IMR-90 (cell line): ENCODE results near the gene PCK2. TPM values are rescaled to one million over a fixed set of nuclear protein-coding genes. Genes with fewer than 3 reads are reported as not detected.

Experiments used
- ATAC-seq: fragments of 200-7000 bp; cut with Tn5 transposase; 2 replicates; pipeline ENCODE4 v1.9.1; 2020; ENCODE audit warnings: low read depth, mild to moderate bottlenecking, moderate library complexity
- BruUV-seq: library from RNA; stranded (reverse); fragments of 400-500 nt; replicated peaks from 2 replicates; lab custom pipeline; 2021; lab: Mats Ljungman, UMichigan
- CTCF ChIA-PET: fragments of 300-600 bp; formaldehyde crosslinking; extraction: SDS; loops from one replicate; lab custom pipeline; 2021; ENCODE audit warnings: antibody characterized with exemption; lab: Yijun Ruan, JAX
- POLR2A ChIA-PET: fragments of 300-600 bp; sonication (Branson Sonifier 250); formaldehyde crosslinking; loops from one replicate; lab custom pipeline; 2022; ENCODE audit warnings: antibody characterized with exemption; ENCODE audit not compliant: unreplicated experiment; lab: Charles Lee
- DNase-seq: peaks from one replicate; pipeline ENCODE4 v3.0.0; 2013
- H2AFZ ChIP-seq: replicated peaks from 2 replicates; pipeline ENCODE3; 2013; ENCODE audit warnings: low read length, mild to moderate bottlenecking; ENCODE audit not compliant: poor library complexity
- H2AK5ac ChIP-seq: 2 replicates; pipeline ENCODE4 v1.6.1; 2013; ENCODE audit warnings: low read depth, low read length, inconsistent platforms
- H2AK9ac ChIP-seq: replicated peaks from 2 replicates; pipeline ENCODE3; 2013; ENCODE audit warnings: mild to moderate bottlenecking, low read depth, low read length, moderate library complexity; ENCODE audit not compliant: poor library complexity
- H2BK120ac ChIP-seq: 2 replicates; pipeline ENCODE4 v1.6.1; 2013; ENCODE audit warnings: low read depth, low read length, inconsistent platforms
- H2BK15ac ChIP-seq: 3 replicates; pipeline ENCODE4 v1.6.1; 2013; ENCODE audit warnings: low read depth, low read length, inconsistent platforms
- H2BK20ac ChIP-seq: 2 replicates; pipeline ENCODE4 v1.6.1; 2013; ENCODE audit warnings: low read depth, mild to moderate bottlenecking, inconsistent platforms, low read length, moderate library complexity
- H2BK5ac ChIP-seq: 2 replicates; pipeline ENCODE4 v1.6.1; 2013; ENCODE audit warnings: mild to moderate bottlenecking, low read depth, low read length, inconsistent platforms; ENCODE audit not compliant: poor library complexity, severe bottlenecking
- H3K14ac ChIP-seq: replicated peaks from 2 replicates; pipeline ENCODE4 v1.6.1; 2013; ENCODE audit warnings: low read depth, low read length, inconsistent platforms
- H3K18ac ChIP-seq: 2 replicates; pipeline ENCODE4 v1.6.1; 2013; ENCODE audit warnings: low read depth, low read length, control low read depth
- H3K23ac ChIP-seq: 2 replicates; pipeline ENCODE4 v1.6.1; 2013; ENCODE audit warnings: low read depth, low read length, inconsistent platforms
- H3K27ac ChIP-seq: 2 replicates; pipeline ENCODE4 v1.5.1; 2013; ENCODE audit warnings: mild to moderate bottlenecking, control low read depth, low read length; ENCODE audit not compliant: insufficient read depth
- H3K27me3 ChIP-seq: 2 replicates; pipeline ENCODE4 v1.6.1; 2013; ENCODE audit warnings: low read length; ENCODE audit not compliant: control insufficient read depth, insufficient read depth
- H3K36me3 ChIP-seq: 2 replicates; pipeline ENCODE4 v1.6.1; 2013; ENCODE audit warnings: low read length, mixed read lengths; ENCODE audit not compliant: control insufficient read depth, insufficient read depth
- H3K4ac ChIP-seq: 2 replicates; pipeline ENCODE4 v1.6.1; 2013; ENCODE audit warnings: low read depth, low read length, inconsistent platforms
- H3K4me1 ChIP-seq: 2 replicates; pipeline ENCODE4 v1.6.1; 2013; ENCODE audit warnings: low read length, mixed read lengths; ENCODE audit not compliant: control insufficient read depth, insufficient read depth
- H3K4me2 ChIP-seq: 2 replicates; pipeline ENCODE4 v1.6.1; 2013; ENCODE audit warnings: low read depth, mild to moderate bottlenecking, control low read depth, low read length, moderate library complexity
- H3K4me3 ChIP-seq: 2 replicates; pipeline ENCODE4 v1.5.1; 2013; ENCODE audit warnings: low read depth, mild to moderate bottlenecking, control low read depth, low read length, moderate library complexity; ENCODE audit not compliant: insufficient read depth
- H3K56ac ChIP-seq: 2 replicates; pipeline ENCODE4 v1.6.1; 2013; ENCODE audit warnings: low read length, inconsistent platforms; ENCODE audit not compliant: insufficient read depth; ENCODE audit errors: extremely low read depth
- H3K79me1 ChIP-seq, 2 experiments: 2 replicates each; pipeline ENCODE4 v1.6.1; 2013; ENCODE audit warnings: low read length in 2 of 2, inconsistent platforms in 1 of 2, low read depth in 1 of 2
- H3K9ac ChIP-seq: 2 replicates; pipeline ENCODE4 v1.6.1; 2013; ENCODE audit warnings: low read depth, low read length, control low read depth
- H3K9me1 ChIP-seq: 2 replicates; pipeline ENCODE4 v1.6.1; 2013; ENCODE audit warnings: low read length, inconsistent platforms; ENCODE audit not compliant: insufficient read depth
- H3K9me3 ChIP-seq: 2 replicates; pipeline ENCODE4 v1.6.1; 2013; ENCODE audit warnings: low read length; ENCODE audit not compliant: control insufficient read depth, insufficient read depth
- H4K20me1 ChIP-seq: 2 replicates; pipeline ENCODE4 v1.6.1; 2013; ENCODE audit warnings: low read length, inconsistent platforms; ENCODE audit not compliant: insufficient read depth
- H4K5ac ChIP-seq: 2 replicates; pipeline ENCODE4 v1.6.1; 2013; ENCODE audit warnings: mild to moderate bottlenecking, low read depth, low read length, control low read depth
- H4K8ac ChIP-seq, 2 experiments: 2 replicates each; pipeline ENCODE4 v1.6.1; 2013; ENCODE audit warnings: low read depth in 2 of 2, low read length in 2 of 2, control low read depth in 1 of 2, inconsistent platforms in 1 of 2
- H4K91ac ChIP-seq: 2 replicates; pipeline ENCODE4 v1.6.1; 2013; ENCODE audit warnings: low read depth, low read length, inconsistent platforms; ENCODE audit not compliant: insufficient read depth
- CTCF ChIP-seq: conservative IDR thresholded peaks from 2 replicates; pipeline ENCODE4 v1.5.1; 2012; ENCODE audit warnings: mild to moderate bottlenecking, low read depth, low read length, improper control_type of control experiment
- ELK1 ChIP-seq: fragments of 150-350 bp; IDR thresholded peaks from 2 replicates; pipeline ENCODE4 v1.6.1; 2016; ENCODE audit warnings: low read depth, mild to moderate bottlenecking, low read length, moderate library complexity, borderline replicate concordance
- MAZ ChIP-seq: IDR thresholded peaks from 2 replicates; pipeline ENCODE4 v1.6.1; 2012; ENCODE audit warnings: low read depth, mild to moderate bottlenecking, low read length, improper control_type of control experiment, moderate library complexity, borderline replicate concordance
- MXI1 ChIP-seq: IDR thresholded peaks from 2 replicates; pipeline ENCODE4 v1.6.1; 2012; ENCODE audit warnings: low read depth, mild to moderate bottlenecking, low read length, moderate library complexity, borderline replicate concordance
- SMC3 ChIP-seq: fragments of 150-350 bp; IDR thresholded peaks from 2 replicates; pipeline ENCODE4 v1.6.1; 2016; ENCODE audit warnings: low read depth, mild to moderate bottlenecking, antibody characterized with exemption, low read length, moderate library complexity
- WGBS, 2 experiments: methylation state at CpG; one replicate each; pipeline versions ENCODE4 v1.1.5 to v1.1.7; 2013; ENCODE audit warnings: missing lambda C conversion rate in 2 of 2; ENCODE audit not compliant: insufficient read length in 1 of 2; ENCODE audit errors: extremely low coverage in 2 of 2; 5-methylcytosine and 5-hydroxymethylcytosine counted together
- dilution Hi-C: fragments of 300-500 bp; cut with HindIII; formaldehyde crosslinking; loops from one replicate; pipeline ENCODE4 v1.14.3; 2018; ENCODE audit warnings: low sequenced_read_pairs; ENCODE audit not compliant: unreplicated experiment
- in situ Hi-C: fragments of 300-500 bp; cut with MboI; formaldehyde crosslinking; loops from 3 replicates; pipeline ENCODE4 v1.14.3; 2019; ENCODE audit warnings: low sequenced_read_pairs, inconsistent platforms, mixed read lengths
- intact Hi-C: fragments of 100-400 bp; cut with micrococcal nuclease; formaldehyde crosslinking; loops from 2 replicates; pipeline ENCODE4 v1.10.0; 2022
- polyA plus RNA-seq, 3 experiments: library from polyadenylated mRNA; depleted of rRNA; stranded (reverse); fragments of >200 nt; gene quantifications; 2 replicates each; pipeline ENCODE4 v1.2.3, GENCODE V29; 2012; ENCODE audit warnings: low replicate concordance in 1 of 3
- total RNA-seq: library from RNA; depleted of rRNA; stranded (reverse); fragments of >200 nt; gene quantifications from 2 replicates; pipeline ENCODE4 v1.2.3, GENCODE V29; 2012

PCK2 gene
- total and polyA plus RNA-seq, 2 of the 4 experiments (the other 2 are of a cell fraction): 13.4 to 29.4 TPM

- H3K36me3 ChIP-seq: peaks cover 23% of the 10 kb centered on the region
- H3K27me3 ChIP-seq: no peaks in the 10 kb centered on the region
- H4K8ac ChIP-seq: peak within 1 kb of the TSS in 1 of 2 experiments; percentile 77; a peak in 2 of 4 replicates
- H2AK9ac ChIP-seq: peak within 1 kb of the TSS; percentile 82
- no peaks in the 10 kb centered on the region for H3K9me3 ChIP-seq
- peak within 1 kb of the TSS; percentile 88 for H3K23ac ChIP-seq
- H4K20me1 ChIP-seq: peaks cover 17% of the 10 kb centered on the region
- DNase-seq: peak; percentile 82
- 1% methylated on average over 33 of the region's 75 CpGs; no CpG with 5 or more reads in 1 of the 2 experiments for WGBS, 2 experiments
- dilution Hi-C loops: no loop called here
- ChIA-PET CTCF (interaction anchor here (0.9 to 1.5 kb wide), 3 partner anchors 9 to 78 kb away, joined by 3 to 4 read pairs (median 3); no protein-coding TSS in a partner anchor), POLR2A (interaction anchor here (0.6 to 1.0 kb wide), 3 partner anchors 11 to 22 kb away, joined by 3 to 7 read pairs (median 3); partner anchors contain the start of genes DCAF11 and RNF31)
- peak within 1 kb of the TSS; percentile 72 for H3K9ac ChIP-seq
- H3K9me1 ChIP-seq: peaks cover 19% of the 10 kb centered on the region
- no peak within 1 kb of the TSS for H2BK15ac ChIP-seq
- H3K79me1 ChIP-seq: peaks cover 17 to 44% of the 10 kb centered on the region in 2 experiments; a peak in 3 of 4 replicates
- peak within 1 kb of the TSS; percentile 71 for H3K4ac ChIP-seq
- peak within 1 kb of the TSS; percentile 59 for H2AK5ac ChIP-seq
- in situ Hi-C loops: loop anchor here (10.0 to 25.0 kb wide), 3 partner anchors 299 to 1049 kb away; partner anchors contain the start of genes ACIN1, BCL2L2, C14orf119 and PABPN1
- peak within 1 kb of the TSS; percentile 32 for H2BK120ac ChIP-seq
- peak within 1 kb of the TSS; percentile 78 for H2BK5ac ChIP-seq
- BruUV-seq: no TSS peak
- no peak within 1 kb of the TSS for H2BK20ac ChIP-seq
- intact Hi-C loops: no loop called here
- H3K14ac ChIP-seq: peak within 1 kb of the TSS; percentile 73
- H3K18ac ChIP-seq: no peak within 1 kb of the TSS
- peak within 1 kb of the TSS; percentile 64; the same call in 1 of the 2 replicates for H3K56ac ChIP-seq
- H3K27ac ChIP-seq: peak within 1 kb of the TSS; percentile 79
- no peak for TF ChIP-seq ELK1
- TF ChIP-seq MXI1: peak; percentile 58; the same call in 1 of the 2 replicates
- no peak for TF ChIP-seq SMC3
- TF ChIP-seq CTCF: no peak
- peak; percentile 77 for TF ChIP-seq MAZ
- peak within 1 kb of the TSS; percentile 81 for H4K91ac ChIP-seq
- H3K4me1 ChIP-seq: peaks cover 11% of the 10 kb centered on the region
- peak; percentile 99 for ATAC-seq
- no peak within 1 kb of the TSS for H4K5ac ChIP-seq
- peak within 1 kb of the TSS; percentile 99 for H2AFZ ChIP-seq
- H3K4me2 ChIP-seq: peak within 1 kb of the TSS; percentile 92
- peak within 1 kb of the TSS; percentile 97 for H3K4me3 ChIP-seq
Observed at GRCh38 chr14:24135834-24136683, 41.9 kb downstream of the PCK2 start, which contains the start of gene PSME1. PSME1 (plus strand) TSS chr14:24136194; CDS start chr14:24136263, 69 bp downstream.
